Naive thymus-derived CD4-positive, alpha-beta T cell (primary cell): Measurements from ENCODE around the gene NAALADL2. TPM values are rescaled to one million over a fixed set of nuclear protein-coding genes. Genes with fewer than 3 reads are reported as not detected.
"Not testable (repeated sequence)": the region's sequence is repeated elsewhere in the genome, so short reads cannot be mapped to it uniquely, and the experiment has no call there.

Experiments used
- ATAC-seq: fragments of 150-1000 bp; cut with Tn5 transposase; 2 replicates; pipeline ENCODE4 v1.10.0; 2021; ENCODE audit warnings: mild to moderate bottlenecking, moderate library complexity
- CTCF ChIA-PET: fragments of 350-600 bp; sonication (Branson Sonifier 250); formaldehyde crosslinking; loops from one replicate; lab custom pipeline; 2021; ENCODE audit warnings: antibody characterized with exemption; lab: Charles Lee
- POLR2A ChIA-PET: fragments of 350-600 bp; sonication (Branson Sonifier 250); formaldehyde crosslinking; loops from one replicate; lab custom pipeline; 2021; ENCODE audit warnings: antibody characterized with exemption, inconsistent platforms; lab: Charles Lee
- DNase-seq, 9 donors: peaks; one replicate each; pipeline versions ENCODE4 v3.0.0 to v3.0.0-alpha.2; 2020 to 2022; ENCODE audit warnings: mixed read lengths in 1 of 9
- H3K27ac ChIP-seq: one replicate; pipeline ENCODE4 v1.7.0; 2013; ENCODE audit warnings: mild to moderate bottlenecking, low read depth, low read length, moderate library complexity
- H3K27me3 ChIP-seq, 2 donors: one replicate each; pipeline ENCODE4 v1.7.0; 2013; ENCODE audit warnings: low read length in 2 of 2, mild to moderate bottlenecking in 2 of 2, moderate library complexity in 2 of 2; ENCODE audit not compliant: control insufficient read depth in 2 of 2, insufficient read depth in 2 of 2
- H3K36me3 ChIP-seq, 3 experiments: 1 replicate in 2 of 3; 2 replicates in 1 of 3; pipeline ENCODE4 v1.7.0; 2013; ENCODE audit warnings: low read length in 3 of 3, mild to moderate bottlenecking in 3 of 3, moderate library complexity in 1 of 3; ENCODE audit not compliant: insufficient read depth in 3 of 3, control insufficient read depth in 2 of 3
- H3K4me1 ChIP-seq, 2 donors: one replicate each; pipeline ENCODE4 v1.7.0; 2013; ENCODE audit warnings: low read length in 2 of 2, mild to moderate bottlenecking in 2 of 2, moderate library complexity in 1 of 2; ENCODE audit not compliant: control insufficient read depth in 2 of 2, insufficient read depth in 2 of 2
- H3K4me3 ChIP-seq: 2 replicates; pipeline ENCODE4 v1.7.0; 2013; ENCODE audit warnings: mild to moderate bottlenecking, low read length
- H3K9me3 ChIP-seq, 3 experiments: 1 replicate in 2 of 3; 2 replicates in 1 of 3; pipeline ENCODE4 v1.7.0; 2013; ENCODE audit warnings: low read length in 3 of 3; ENCODE audit not compliant: control insufficient read depth in 2 of 3
- H3K27ac Mint-ChIP-seq, 9 donors: one replicate each; pipeline ENCODE4 v1.8.0; 2020 to 2022; ENCODE audit warnings: mixed read lengths in 9 of 9, mild to moderate bottlenecking in 8 of 9, moderate library complexity in 5 of 9, inconsistent platforms in 2 of 9
- H3K27me3 Mint-ChIP-seq, 5 donors: one replicate each; pipeline ENCODE4 v1.8.0; 2021 to 2022; ENCODE audit warnings: mixed read lengths in 5 of 5, mild to moderate bottlenecking in 1 of 5
- H3K36me3 Mint-ChIP-seq, 5 donors: one replicate each; pipeline ENCODE4 v1.8.0; 2020 to 2022; ENCODE audit warnings: mixed read lengths in 5 of 5, mild to moderate bottlenecking in 3 of 5, inconsistent platforms in 1 of 5
- H3K4me1 Mint-ChIP-seq, 7 donors: one replicate each; pipeline ENCODE4 v1.8.0; 2020 to 2022; ENCODE audit warnings: mixed read lengths in 7 of 7, mild to moderate bottlenecking in 3 of 7, inconsistent platforms in 1 of 7
- H3K4me3 Mint-ChIP-seq, 10 donors: one replicate each; pipeline ENCODE4 v1.8.0; 2020 to 2022; ENCODE audit warnings: mild to moderate bottlenecking in 10 of 10, mixed read lengths in 10 of 10, moderate library complexity in 6 of 10, inconsistent platforms in 2 of 10
- H3K9me3 Mint-ChIP-seq, 11 donors: one replicate each; pipeline ENCODE4 v1.8.0; 2020 to 2022; ENCODE audit warnings: mixed read lengths in 11 of 11, mild to moderate bottlenecking in 4 of 11, inconsistent platforms in 1 of 11, moderate library complexity in 1 of 11
- intact Hi-C, 2 donors: fragments of 100-400 bp; cut with micrococcal nuclease; formaldehyde crosslinking; loops; one replicate each; pipeline ENCODE4 v1.15.1; 2023
- polyA plus RNA-seq, 2 donors: library from polyadenylated mRNA; unstranded; fragments of 300-500 nt; fragmentation: Illumina TruSeq; gene quantifications; one replicate each; pipeline ENCODE4 v1.2.3, GENCODE V29; 2021
- total RNA-seq, 6 experiments: library from RNA in 5 of 6; stranded (reverse) in 5 of 6; gene quantifications; 1 replicate in 5 of 6; 2 replicates in 1 of 6; pipeline ENCODE4 v1.2.3 and lab custom pipeline; 2021 to 2026

Gene NAALADL2
- total and polyA plus RNA-seq, 7 experiments from 2014 or later, result 0.76 to 1.4 TPM; not detected in 5

GRCh38 chr3:175526191-175526590 is 667.1 kb downstream of the NAALADL2 start:
- DNase-seq (no peak), ATAC-seq (no peak)
- H3K4me3 Mint-ChIP-seq, result peak overlapping the region in 5 of 10 donors; percentile 10 to 39 (median 23)
- Histone ChIP-seq H3K27ac (no peak overlapping the region), H3K27me3 (no peaks in the 10 kb centered on the region), H3K4me3 (no peak overlapping the region), H3K9me3 (no peaks in the 10 kb centered on the region), H3K36me3 (no peaks in the 10 kb centered on the region), H3K4me1 (no peaks in the 10 kb centered on the region)
- H3K27ac Mint-ChIP-seq, result no peak overlapping the region
- CTCF ChIA-PET, result no interaction called here
- H3K4me1 Mint-ChIP-seq, result peaks cover 0 to 3% (median 0%) of the 10 kb centered on the region in 7 donors
- H3K27me3 Mint-ChIP-seq, result no peaks in the 10 kb centered on the region
- POLR2A ChIA-PET, result no interaction called here
- H3K9me3 Mint-ChIP-seq, result peaks cover 0 to 24% (median 0%) of the 10 kb centered on the region in 11 donors
- no peaks in the 10 kb centered on the region for H3K36me3 Mint-ChIP-seq
- intact Hi-C loops, result no loop called here

GRCh38 chr3:175526609-175527280 is 667.6 kb downstream of the NAALADL2 start:
- intact Hi-C loops, result no loop called here
- H3K27me3 Mint-ChIP-seq, result no peaks in the 10 kb centered on the region
- peaks cover 0 to 3% (median 0%) of the 10 kb centered on the region in 7 donors for H3K4me1 Mint-ChIP-seq
- H3K9me3 Mint-ChIP-seq, result peaks cover 0 to 24% (median 0%) of the 10 kb centered on the region in 11 donors
- H3K4me3 Mint-ChIP-seq, result peak overlapping the region in 6 of 10 donors; percentile 12 to 39 (median 23)
- POLR2A ChIA-PET, result no interaction called here
- no peaks in the 10 kb centered on the region for H3K9me3 ChIP-seq
- no peaks in the 10 kb centered on the region for H3K4me1 ChIP-seq
- CTCF ChIA-PET, result no interaction called here
- no peak overlapping the region for H3K27ac Mint-ChIP-seq
- H3K27me3 ChIP-seq, result no peaks in the 10 kb centered on the region
- H3K27ac ChIP-seq, result no peak overlapping the region
- H3K36me3 Mint-ChIP-seq, result no peaks in the 10 kb centered on the region
- no peak for ATAC-seq
- H3K4me3 ChIP-seq, result no peak overlapping the region
- DNase-seq, result no peak
- H3K36me3 ChIP-seq, result no peaks in the 10 kb centered on the region

GRCh38 chr3:175528693-175529092 is 669.6 kb downstream of the NAALADL2 start:
- peaks cover 0 to 18% (median 1%) of the 10 kb centered on the region in 11 donors for H3K9me3 Mint-ChIP-seq
- ATAC-seq, H3K36me3 Mint-ChIP-seq, H3K36me3 ChIP-seq, H3K4me1 ChIP-seq, H3K27ac ChIP-seq, H3K4me1 Mint-ChIP-seq, CTCF ChIA-PET, H3K27ac Mint-ChIP-seq, POLR2A ChIA-PET, DNase-seq, H3K4me3 Mint-ChIP-seq, H3K27me3 ChIP-seq, H3K4me3 ChIP-seq, H3K9me3 ChIP-seq, H3K27me3 Mint-ChIP-seq, intact Hi-C loops: not testable (repeated sequence)

GRCh38 chr3:175535351-175535750 is 676.2 kb downstream of the NAALADL2 start:
- Histone ChIP-seq H3K27ac (no peak overlapping the region), H3K4me1 (no peaks in the 10 kb centered on the region), H3K9me3 (no peaks in the 10 kb centered on the region), H3K36me3 (no peaks in the 10 kb centered on the region), H3K4me3 (no peak overlapping the region), H3K27me3 (no peaks in the 10 kb centered on the region)
- H3K27ac Mint-ChIP-seq, result no peak overlapping the region
- H3K27me3 Mint-ChIP-seq, result no peaks in the 10 kb centered on the region
- no peaks in the 10 kb centered on the region for H3K4me1 Mint-ChIP-seq
- DNase-seq, result no peak
- ChIA-PET POLR2A (no interaction called here), CTCF (no interaction called here)
- intact Hi-C loops, result no loop called here
- peaks cover 0 to 14% (median 3%) of the 10 kb centered on the region in 11 donors for H3K9me3 Mint-ChIP-seq
- ATAC-seq, result no peak
- H3K36me3 Mint-ChIP-seq, result no peaks in the 10 kb centered on the region
- H3K4me3 Mint-ChIP-seq, result no peak overlapping the region

GRCh38 chr3:175546115-175546514 is 687.0 kb downstream of the NAALADL2 start:
- H3K27ac ChIP-seq, result no peak overlapping the region
- H3K4me1 Mint-ChIP-seq, result no peaks in the 10 kb centered on the region
- no peaks in the 10 kb centered on the region for H3K27me3 ChIP-seq
- ChIA-PET CTCF (no interaction called here), POLR2A (no interaction called here)
- H3K4me3 ChIP-seq, result no peak overlapping the region
- H3K9me3 Mint-ChIP-seq, result peaks cover 0 to 29% (median 11%) of the 10 kb centered on the region in 11 donors
- H3K36me3 Mint-ChIP-seq, result no peaks in the 10 kb centered on the region
- no peaks in the 10 kb centered on the region for H3K27me3 Mint-ChIP-seq
- H3K36me3 ChIP-seq, result no peaks in the 10 kb centered on the region
- no peaks in the 10 kb centered on the region for H3K9me3 ChIP-seq
- no peak overlapping the region for H3K4me3 Mint-ChIP-seq
- H3K27ac Mint-ChIP-seq, result no peak overlapping the region
- ATAC-seq (no peak), DNase-seq (no peak)
- intact Hi-C loops, result no loop called here
- H3K4me1 ChIP-seq, result no peaks in the 10 kb centered on the region

GRCh38 chr3:175552929-175553328 is 693.8 kb downstream of the NAALADL2 start:
- H3K36me3 ChIP-seq, result no peaks in the 10 kb centered on the region
- no peak for ATAC-seq
- intact Hi-C loops, result no loop called here
- no peaks in the 10 kb centered on the region for H3K9me3 ChIP-seq
- H3K27ac Mint-ChIP-seq, result no peak overlapping the region
- H3K27me3 ChIP-seq, result no peaks in the 10 kb centered on the region
- no peak overlapping the region for H3K4me3 Mint-ChIP-seq
- no peaks in the 10 kb centered on the region for H3K4me1 Mint-ChIP-seq
- H3K27me3 Mint-ChIP-seq, result no peaks in the 10 kb centered on the region
- H3K27ac ChIP-seq, result no peak overlapping the region
- no peaks in the 10 kb centered on the region for H3K36me3 Mint-ChIP-seq
- DNase-seq, result no peak
- H3K4me1 ChIP-seq, result no peaks in the 10 kb centered on the region
- ChIA-PET POLR2A (no interaction called here), CTCF (no interaction called here)
- peaks cover 0 to 16% (median 3%) of the 10 kb centered on the region in 11 donors for H3K9me3 Mint-ChIP-seq
- H3K4me3 ChIP-seq, result no peak overlapping the region

- H3K9me3 Mint-ChIP-seq, result peaks cover 0 to 25% (median 7%) of the 10 kb centered on the region in 11 donors
These were observed 695.7 kb downstream of the NAALADL2 start for GRCh38 chr3:175554801-175555200.

More at GRCh38 chr3:175554801-175555200, 695.7 kb downstream of the NAALADL2 start:
- no peaks in the 10 kb centered on the region for H3K4me1 ChIP-seq
- H3K27me3 Mint-ChIP-seq, result no peaks in the 10 kb centered on the region
- ChIA-PET CTCF (no interaction called here), POLR2A (no interaction called here)
- DNase-seq (no peak), ATAC-seq (no peak)
- H3K36me3 Mint-ChIP-seq, result no peaks in the 10 kb centered on the region
- H3K36me3 ChIP-seq, result no peaks in the 10 kb centered on the region
- H3K27ac Mint-ChIP-seq, result no peak overlapping the region
- H3K4me3 ChIP-seq, result no peak overlapping the region
- no peak overlapping the region for H3K4me3 Mint-ChIP-seq
- no peaks in the 10 kb centered on the region for H3K4me1 Mint-ChIP-seq
- no peaks in the 10 kb centered on the region for H3K27me3 ChIP-seq
- intact Hi-C loops, result no loop called here
- no peak overlapping the region for H3K27ac ChIP-seq
- no peaks in the 10 kb centered on the region for H3K9me3 ChIP-seq
